GM12878 (cell line): ENCODE data around the gene AKAP13. TPM values are rescaled to one million over a fixed set of nuclear protein-coding genes. Genes with fewer than 3 reads are reported as not detected.

ENCODE experiments used
- BMI1 ChIP-seq: fragments of 450-650 bp; IDR thresholded peaks from 2 replicates; pipeline ENCODE4 v1.6.1; 2016; ENCODE audit warnings: mild to moderate bottlenecking, moderate library complexity, borderline replicate concordance
- CBFB ChIP-seq: IDR thresholded peaks from 2 replicates; pipeline ENCODE4 v1.6.1; 2016; ENCODE audit warnings: antibody characterized with exemption, low read depth
- CHD2 ChIP-seq: IDR thresholded peaks from 2 replicates; pipeline ENCODE4 v1.6.1; 2011; ENCODE audit warnings: low read depth, low read length, improper control_type of control experiment, borderline replicate concordance
- CREM ChIP-seq: IDR thresholded peaks from 2 replicates; pipeline ENCODE4 v1.6.1; 2014; ENCODE audit warnings: antibody characterized with exemption, low read depth
- EED ChIP-seq: sonication (generic); IDR thresholded peaks from 2 replicates; pipeline ENCODE4 v1.6.1; 2016; ENCODE audit warnings: antibody characterized with exemption, low read depth
- ETV6 ChIP-seq, 2 experiments: fragments of 450-650 bp in 1 of 2; IDR thresholded peaks in 1 of 2; conservative IDR thresholded peaks in 1 of 2; 2 replicates each; pipeline ENCODE4 v1.6.1; 2014; ENCODE audit warnings: antibody characterized with exemption in 1 of 2, borderline replicate concordance in 1 of 2, low read depth in 1 of 2, mild to moderate bottlenecking in 1 of 2, moderate library complexity in 1 of 2
- FOS ChIP-seq: IDR thresholded peaks from 3 replicates; pipeline ENCODE4 v1.6.1; 2011; ENCODE audit warnings: borderline replicate concordance; ENCODE audit not compliant: insufficient read length; ENCODE audit errors: extremely low read depth
- FOXM1 ChIP-seq: IDR thresholded peaks from 2 replicates; pipeline ENCODE4 v1.6.1; 2012; ENCODE audit warnings: low read depth, mild to moderate bottlenecking, inconsistent platforms, low read length, moderate library complexity
- MEF2B ChIP-seq: fragments of 450-650 bp; IDR thresholded peaks from 2 replicates; pipeline ENCODE4 v1.6.1; 2018; ENCODE audit warnings: mild to moderate bottlenecking, moderate library complexity; ENCODE audit not compliant: partially characterized antibody, poor library complexity, severe bottlenecking
- PAX5 ChIP-seq: IDR thresholded peaks from 2 replicates; pipeline ENCODE4 v1.6.1; 2011; ENCODE audit warnings: low read depth, low read length, borderline replicate concordance
- POLR2A ChIP-seq: IDR thresholded peaks from 2 replicates; pipeline ENCODE4 v1.6.1; 2011; ENCODE audit warnings: low read depth, mild to moderate bottlenecking, low read length
- POLR2AphosphoS2 ChIP-seq: IDR thresholded peaks from 2 replicates; pipeline ENCODE4 v1.6.1; 2011; ENCODE audit warnings: low read depth, mild to moderate bottlenecking, low read length, improper control_type of control experiment, moderate library complexity
- POLR2AphosphoS5 ChIP-seq: IDR thresholded peaks from 2 replicates; pipeline ENCODE4 v1.6.1; 2011; ENCODE audit warnings: mild to moderate bottlenecking, low read length, inconsistent platforms
- RBBP5 ChIP-seq: fragments of 200-600 bp; sonication (generic); conservative IDR thresholded peaks from 2 replicates; pipeline ENCODE4 v1.6.1; 2016
- RELA ChIP-seq: fragments of 450-650 bp; IDR thresholded peaks from 2 replicates; pipeline ENCODE4 v1.8.0; 2014; ENCODE audit warnings: borderline replicate concordance; ENCODE audit not compliant: partially characterized antibody
- SIX5 ChIP-seq: IDR thresholded peaks from 2 replicates; pipeline ENCODE4 v1.6.1; 2011; ENCODE audit warnings: mild to moderate bottlenecking, low read depth, low read length, moderate library complexity; ENCODE audit not compliant: severe bottlenecking
- SP1 ChIP-seq: IDR thresholded peaks from one replicate; pipeline ENCODE4 v1.6.1; 2011; ENCODE audit warnings: low read depth, low read length
- WRNIP1 ChIP-seq: IDR thresholded peaks from 2 replicates; pipeline ENCODE4 v1.6.1; 2011; ENCODE audit warnings: low read depth, low read length, improper control_type of control experiment, borderline replicate concordance
- polyA plus RNA-seq, 11 experiments: library from polyadenylated mRNA; depleted of rRNA in 4 of 11; unstranded in 6 of 11; stranded (reverse) in 5 of 11; fragments of >200 nt; fragmentation: Nextera tagmentation in 4 of 11; fragmentation: Illumina TruSeq in 1 of 11; extraction: Ambion mirVana in 4 of 11; extraction: Trizol in 1 of 11; gene quantifications; 1 replicate in 1 of 11; 2 replicates in 10 of 11; pipeline versions ENCODE4 v1.2.1 to v1.2.3, GENCODE V29; 2011 to 2016; ENCODE audit warnings: inconsistent platforms in 2 of 11, missing spikeins in 2 of 11, low read depth in 1 of 11
- total RNA-seq, 4 experiments: library from RNA; depleted of rRNA in 3 of 4; stranded (reverse); fragments of >200 nt in 3 of 4; fragmentation: Illumina TruSeq in 1 of 4; extraction: Trizol in 1 of 4; gene quantifications; 2 replicates each; pipeline versions ENCODE4 v1.2.1 to v1.2.3, GENCODE V29; 2013 to 2021
- TF ChIP-seq, protein P1 (sequence below): IDR thresholded peaks from 2 replicates; pipeline ENCODE4 v1.6.1; 2011; ENCODE audit warnings: borderline replicate concordance, low read depth, mild to moderate bottlenecking, moderate library complexity, low read length; ENCODE audit not compliant: insufficient read depth, poor library complexity, severe bottlenecking
- TF ChIP-seq, protein P2 (sequence below): fragments of 450-650 bp; IDR thresholded peaks from 2 replicates; pipeline ENCODE4 v1.6.1; 2014; ENCODE audit warnings: mild to moderate bottlenecking
- TF ChIP-seq, protein P3 (sequence below): IDR thresholded peaks from 2 replicates; pipeline ENCODE4 v1.6.1; 2011; ENCODE audit warnings: mild to moderate bottlenecking, low read depth, low read length, moderate library complexity; ENCODE audit not compliant: insufficient replicate concordance
- TF ChIP-seq, protein P4 (sequence below): fragments of 450-650 bp; IDR thresholded peaks from 2 replicates; pipeline ENCODE4 v1.6.1; 2016; ENCODE audit warnings: mild to moderate bottlenecking

Gene AKAP13
- total and polyA plus RNA-seq, 10 of the 15 experiments (the other 5 are each of a cell fraction or from before 2014, with no cell fraction given), result 14.4 to 74.9 (median 55.1) TPM

DNA sequence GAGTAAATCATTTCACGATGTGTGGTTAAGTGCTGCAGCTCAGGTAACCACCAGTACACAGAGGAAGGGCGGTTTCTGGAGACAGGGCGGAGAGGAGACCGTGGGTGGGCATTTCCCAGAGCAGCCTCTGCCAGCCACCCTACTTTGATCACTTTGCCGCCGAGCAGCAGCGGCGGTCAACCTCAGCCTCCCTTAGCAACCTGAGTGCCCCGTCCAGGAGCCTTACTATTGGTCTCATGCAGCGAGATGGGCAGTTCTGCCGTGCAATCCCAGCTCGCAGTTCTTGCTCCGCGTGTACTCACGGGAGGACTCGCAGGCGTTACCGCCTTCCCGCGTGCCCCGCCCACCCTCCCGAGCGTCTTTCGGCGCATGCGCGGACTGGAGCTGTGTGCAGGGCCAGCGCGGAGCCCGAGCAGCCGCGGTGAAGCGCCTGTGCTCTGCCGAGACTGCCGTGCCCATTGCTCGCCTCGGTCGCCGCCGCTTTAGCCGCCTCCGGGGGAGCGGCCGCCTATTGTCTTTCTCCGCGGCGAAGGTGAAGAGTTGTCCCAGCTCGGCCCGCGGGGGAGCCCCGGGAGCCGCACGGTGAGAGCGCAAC lies at the start of gene AKAP13 (continued):
- TF ChIP-seq, protein P1, sequence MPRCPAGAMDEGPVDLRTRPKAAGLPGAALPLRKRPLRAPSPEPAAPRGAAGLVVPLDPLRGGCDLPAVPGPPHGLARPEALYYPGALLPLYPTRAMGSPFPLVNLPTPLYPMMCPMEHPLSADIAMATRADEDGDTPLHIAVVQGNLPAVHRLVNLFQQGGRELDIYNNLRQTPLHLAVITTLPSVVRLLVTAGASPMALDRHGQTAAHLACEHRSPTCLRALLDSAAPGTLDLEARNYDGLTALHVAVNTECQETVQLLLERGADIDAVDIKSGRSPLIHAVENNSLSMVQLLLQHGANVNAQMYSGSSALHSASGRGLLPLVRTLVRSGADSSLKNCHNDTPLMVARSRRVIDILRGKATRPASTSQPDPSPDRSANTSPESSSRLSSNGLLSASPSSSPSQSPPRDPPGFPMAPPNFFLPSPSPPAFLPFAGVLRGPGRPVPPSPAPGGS, result peak; percentile 48
- TF ChIP-seq, protein P2, sequence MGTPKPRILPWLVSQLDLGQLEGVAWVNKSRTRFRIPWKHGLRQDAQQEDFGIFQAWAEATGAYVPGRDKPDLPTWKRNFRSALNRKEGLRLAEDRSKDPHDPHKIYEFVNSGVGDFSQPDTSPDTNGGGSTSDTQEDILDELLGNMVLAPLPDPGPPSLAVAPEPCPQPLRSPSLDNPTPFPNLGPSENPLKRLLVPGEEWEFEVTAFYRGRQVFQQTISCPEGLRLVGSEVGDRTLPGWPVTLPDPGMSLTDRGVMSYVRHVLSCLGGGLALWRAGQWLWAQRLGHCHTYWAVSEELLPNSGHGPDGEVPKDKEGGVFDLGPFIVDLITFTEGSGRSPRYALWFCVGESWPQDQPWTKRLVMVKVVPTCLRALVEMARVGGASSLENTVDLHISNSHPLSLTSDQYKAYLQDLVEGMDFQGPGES, result peak; percentile 73
- TF ChIP-seq RBBP5 (no peak), POLR2A (peak; percentile 88), PAX5 (peak; percentile 36; the same call in 1 of the 2 replicates), SIX5 (no peak), POLR2AphosphoS2 (peak; percentile 34; the same call in 1 of the 2 replicates), FOXM1 (no peak), CREM (peak; percentile 60; the same call in 1 of the 2 replicates), BMI1 (0 out of 2 replicates have a peak, but pooled peaks have one; percentile 22), MEF2B (peak; percentile 8), RELA (peak; percentile 15), CBFB (peak; percentile 65; the same call in 1 of the 2 replicates), CHD2 (peak; percentile 83), FOS (peak; percentile 65), ETV6 (conservative IDR thresholded peaks at IDR 0.05 in 1 of 2, IDR thresholded peaks at IDR 0.05 in 1 of 2; ENCODE audit: borderline replicate concordance in 1 of 2, low read depth in 1 of 2) (0 out of 4 replicates have a peak, but pooled peaks of 1 of the 2 experiments have one; percentile 10), POLR2AphosphoS5 (peak; percentile 68; the same call in 1 of the 2 replicates), WRNIP1 (no peak), EED (peak; percentile 43; the same call in 1 of the 2 replicates), SP1 (peak; percentile 95)
- TF ChIP-seq, protein P3, sequence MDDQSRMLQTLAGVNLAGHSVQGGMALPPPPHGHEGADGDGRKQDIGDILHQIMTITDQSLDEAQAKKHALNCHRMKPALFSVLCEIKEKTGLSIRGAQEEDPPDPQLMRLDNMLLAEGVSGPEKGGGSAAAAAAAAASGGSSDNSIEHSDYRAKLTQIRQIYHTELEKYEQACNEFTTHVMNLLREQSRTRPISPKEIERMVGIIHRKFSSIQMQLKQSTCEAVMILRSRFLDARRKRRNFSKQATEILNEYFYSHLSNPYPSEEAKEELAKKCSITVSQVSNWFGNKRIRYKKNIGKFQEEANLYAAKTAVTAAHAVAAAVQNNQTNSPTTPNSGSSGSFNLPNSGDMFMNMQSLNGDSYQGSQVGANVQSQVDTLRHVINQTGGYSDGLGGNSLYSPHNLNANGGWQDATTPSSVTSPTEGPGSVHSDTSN, result peak; percentile 95
- TF ChIP-seq, protein P4, sequence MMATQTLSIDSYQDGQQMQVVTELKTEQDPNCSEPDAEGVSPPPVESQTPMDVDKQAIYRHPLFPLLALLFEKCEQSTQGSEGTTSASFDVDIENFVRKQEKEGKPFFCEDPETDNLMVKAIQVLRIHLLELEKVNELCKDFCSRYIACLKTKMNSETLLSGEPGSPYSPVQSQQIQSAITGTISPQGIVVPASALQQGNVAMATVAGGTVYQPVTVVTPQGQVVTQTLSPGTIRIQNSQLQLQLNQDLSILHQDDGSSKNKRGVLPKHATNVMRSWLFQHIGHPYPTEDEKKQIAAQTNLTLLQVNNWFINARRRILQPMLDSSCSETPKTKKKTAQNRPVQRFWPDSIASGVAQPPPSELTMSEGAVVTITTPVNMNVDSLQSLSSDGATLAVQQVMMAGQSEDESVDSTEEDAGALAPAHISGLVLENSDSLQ, result peak; percentile 97
